GM23338 (cell line): Measurements from ENCODE around the gene MYO1E. TPM values are rescaled to one million over a fixed set of nuclear protein-coding genes. Genes with fewer than 3 reads are reported as not detected.

Experiments used
- ATAC-seq: fragments of 200-7000 bp; cut with Tn5 transposase; 3 replicates; pipeline ENCODE4 v1.9.1; 2020
- DNase-seq: peaks from one replicate; pipeline ENCODE4 v3.0.0-alpha.2; 2015; ENCODE audit warnings: low spot score
- H2AFZ ChIP-seq: fragments of 200-600 bp; sonication (generic); 2 replicates; pipeline ENCODE4 v1.8.0; 2016; ENCODE audit warnings: antibody characterized with exemption, mild to moderate bottlenecking, moderate library complexity
- H3F3A ChIP-seq: fragments of 200-600 bp; sonication (generic); replicated peaks from 2 replicates; pipeline ENCODE4 v1.8.0; 2017; ENCODE audit warnings: antibody characterized with exemption, mixed run types, low read depth
- H3K27ac ChIP-seq: fragments of 200-600 bp; sonication (generic); 2 replicates; pipeline ENCODE4 v1.6.1; 2016; ENCODE audit warnings: low read depth
- H3K27me3 ChIP-seq: fragments of 200-600 bp; sonication (generic); 2 replicates; pipeline ENCODE4 v1.8.0; 2016; ENCODE audit warnings: mild to moderate bottlenecking, mixed run types, moderate library complexity; ENCODE audit not compliant: insufficient read depth
- H3K36me3 ChIP-seq: fragments of 200-600 bp; sonication (generic); 2 replicates; pipeline ENCODE4 v1.8.0; 2016; ENCODE audit warnings: mild to moderate bottlenecking; ENCODE audit not compliant: insufficient read depth
- H3K4me1 ChIP-seq: fragments of 200-600 bp; sonication (generic); 2 replicates; pipeline ENCODE4 v1.8.0; 2016; ENCODE audit warnings: mild to moderate bottlenecking, moderate library complexity; ENCODE audit not compliant: insufficient read depth
- H3K4me2 ChIP-seq: fragments of 200-600 bp; sonication (generic); 2 replicates; pipeline ENCODE4 v1.7.1; 2017; ENCODE audit warnings: mixed run types
- H3K4me3 ChIP-seq: fragments of 200-600 bp; sonication (generic); 2 replicates; pipeline ENCODE4 v1.6.1; 2016; ENCODE audit warnings: mixed run types
- H3K79me2 ChIP-seq: fragments of 200-600 bp; sonication (generic); replicated peaks from 2 replicates; pipeline ENCODE4 v1.8.0; 2017; ENCODE audit warnings: mild to moderate bottlenecking; ENCODE audit not compliant: insufficient read depth
- H3K9me2 ChIP-seq: fragments of 200-600 bp; sonication (generic); 2 replicates; pipeline ENCODE4 v1.8.0; 2017; ENCODE audit not compliant: insufficient read depth
- H4K20me1 ChIP-seq: fragments of 200-600 bp; sonication (generic); replicated peaks from 2 replicates; pipeline ENCODE4 v1.8.0; 2017; ENCODE audit warnings: mild to moderate bottlenecking; ENCODE audit not compliant: insufficient read depth
- H3K27ac Mint-ChIP-seq: 2 replicates; pipeline ENCODE4 v1.8.0; 2020; ENCODE audit warnings: inconsistent platforms, mild to moderate bottlenecking, moderate library complexity, mixed read lengths
- H3K27me3 Mint-ChIP-seq: 3 replicates; pipeline ENCODE4 v1.8.0; 2022; ENCODE audit warnings: low read depth, mild to moderate bottlenecking, moderate library complexity, mixed read lengths, inconsistent platforms; ENCODE audit not compliant: insufficient read depth, poor library complexity
- H3K36me3 Mint-ChIP-seq: 3 replicates; pipeline ENCODE4 v1.8.0; 2021; ENCODE audit warnings: low read depth, mild to moderate bottlenecking, inconsistent platforms, moderate library complexity, mixed read lengths
- H3K4me1 Mint-ChIP-seq: 3 replicates; pipeline ENCODE4 v1.8.0; 2020; ENCODE audit warnings: mild to moderate bottlenecking, inconsistent platforms, mixed read lengths
- H3K4me3 Mint-ChIP-seq: 3 replicates; pipeline ENCODE4 v1.8.0; 2021; ENCODE audit warnings: moderate library complexity, mild to moderate bottlenecking, inconsistent platforms, mixed read lengths
- H3K9me3 Mint-ChIP-seq: 3 replicates; pipeline ENCODE4 v1.8.0; 2020; ENCODE audit warnings: moderate library complexity, mild to moderate bottlenecking, inconsistent platforms, mixed read lengths
- CREB1 ChIP-seq: fragments of 250-450 bp; sonication (Bioruptor Pico); IDR thresholded peaks from 2 replicates; pipeline ENCODE4 v1.5.0; 2020; ENCODE audit warnings: low read depth, mild to moderate bottlenecking, moderate library complexity
- CTCF ChIP-seq, 2 experiments: fragments of 200-600 bp in 1 of 2; sonication (generic) in 1 of 2; conservative IDR thresholded peaks; 2 replicates each; pipeline versions ENCODE4 v1.5.1 to v1.6.1; 2016 to 2017; ENCODE audit warnings: antibody characterized with exemption in 2 of 2, low read depth in 2 of 2, mild to moderate bottlenecking in 2 of 2, moderate library complexity in 1 of 2
- EZH2phosphoT487 ChIP-seq: fragments of 200-600 bp; sonication (generic); IDR thresholded peaks from one replicate; pipeline ENCODE4 v1.8.1; 2018; ENCODE audit warnings: antibody characterized with exemption; ENCODE audit not compliant: unreplicated experiment
- JUNB ChIP-seq: IDR thresholded peaks from one replicate; pipeline ENCODE4 v1.6.1; 2016; ENCODE audit warnings: antibody characterized with exemption; ENCODE audit not compliant: unreplicated experiment
- NANOG ChIP-seq: IDR thresholded peaks from 2 replicates; pipeline ENCODE4 v1.6.1; 2016; ENCODE audit warnings: antibody characterized with exemption, borderline replicate concordance
- POLR2AphosphoS5 ChIP-seq: IDR thresholded peaks from 2 replicates; pipeline ENCODE4 v1.6.1; 2016; ENCODE audit warnings: antibody characterized with exemption, low read depth
- REST ChIP-seq: IDR thresholded peaks from one replicate; pipeline ENCODE4 v1.6.1; 2018; ENCODE audit warnings: antibody characterized with exemption; ENCODE audit not compliant: unreplicated experiment
- STAT1 ChIP-seq: IDR thresholded peaks from one replicate; pipeline ENCODE4 v1.6.1; 2016; ENCODE audit warnings: antibody characterized with exemption; ENCODE audit not compliant: unreplicated experiment
- ZNF114 ChIP-seq: fragments of 250-450 bp; sonication (Bioruptor Pico); IDR thresholded peaks from 2 replicates; pipeline ENCODE4 v1.5.0; 2020; ENCODE audit warnings: mild to moderate bottlenecking, moderate library complexity
- ZNF331 ChIP-seq: fragments of 250-450 bp; sonication (Bioruptor Pico); IDR thresholded peaks from 2 replicates; pipeline ENCODE4 v1.5.0; 2020; ENCODE audit warnings: low read depth, mild to moderate bottlenecking, moderate library complexity
- polyA plus RNA-seq: library from polyadenylated mRNA; unstranded; fragments of >200 nt; fragmentation: Nextera tagmentation; extraction: Ambion mirVana; gene quantifications from 2 replicates; pipeline ENCODE4 v1.2.1, GENCODE V29; 2016
- total RNA-seq: library from RNA; depleted of rRNA; stranded (reverse); fragments of >200 nt; shearing (Covaris generic); gene quantifications from 2 replicates; pipeline ENCODE4 v1.2.3, GENCODE V29; 2014
- TF ChIP-seq, protein P1 (sequence below): IDR thresholded peaks from 2 replicates; pipeline ENCODE4 v1.6.1; 2016; ENCODE audit warnings: antibody characterized with exemption

MYO1E gene
- total and polyA plus RNA-seq, 2 experiments from 2014 or later, result 68.3 to 131 TPM

GRCh38 chr15:59174151-59174834, 198.4 kb downstream of the MYO1E start:
- ATAC-seq (no peak), DNase-seq (no peak)
- Histone ChIP-seq H3F3A (no peaks in the 10 kb centered on the region), H3K79me2 (no peaks in the 10 kb centered on the region), H3K4me1 (no peaks in the 10 kb centered on the region), H3K27me3 (no peaks in the 10 kb centered on the region), H3K27ac (no peak overlapping the region), H3K4me2 (no peak overlapping the region), H3K36me3 (peaks cover 7% of the 10 kb centered on the region; the same call in 1 of the 2 replicates), H2AFZ (no peak overlapping the region), H3K4me3 (no peak overlapping the region), H3K9me2 (no peaks in the 10 kb centered on the region), H4K20me1 (no peaks in the 10 kb centered on the region)
- Mint-ChIP-seq H3K27me3 (no peaks in the 10 kb centered on the region), H3K4me1 (peaks cover 15% of the 10 kb centered on the region), H3K36me3 (peaks cover 27% of the 10 kb centered on the region), H3K27ac (no peak overlapping the region), H3K9me3 (no peaks in the 10 kb centered on the region), H3K4me3 (no peak overlapping the region)
- TF ChIP-seq, protein P1, sequence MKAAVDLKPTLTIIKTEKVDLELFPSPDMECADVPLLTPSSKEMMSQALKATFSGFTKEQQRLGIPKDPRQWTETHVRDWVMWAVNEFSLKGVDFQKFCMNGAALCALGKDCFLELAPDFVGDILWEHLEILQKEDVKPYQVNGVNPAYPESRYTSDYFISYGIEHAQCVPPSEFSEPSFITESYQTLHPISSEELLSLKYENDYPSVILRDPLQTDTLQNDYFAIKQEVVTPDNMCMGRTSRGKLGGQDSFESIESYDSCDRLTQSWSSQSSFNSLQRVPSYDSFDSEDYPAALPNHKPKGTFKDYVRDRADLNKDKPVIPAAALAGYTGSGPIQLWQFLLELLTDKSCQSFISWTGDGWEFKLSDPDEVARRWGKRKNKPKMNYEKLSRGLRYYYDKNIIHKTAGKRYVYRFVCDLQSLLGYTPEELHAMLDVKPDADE, result no peak
- no peak for TF ChIP-seq ZNF114 (CRISPR knock-in tag)
- no peak for TF ChIP-seq CTCF (conservative IDR thresholded peaks at IDR 0.05; ENCODE audit: low read depth in 2 of 2)
- no peak for TF ChIP-seq POLR2AphosphoS5
- TF ChIP-seq ZNF331, result no peak
- no peak for TF ChIP-seq NANOG
- TF ChIP-seq CREB1 (CRISPR knock-in tag), result no peak
- no peak for TF ChIP-seq JUNB
- no peak for TF ChIP-seq EZH2phosphoT487
- TF ChIP-seq REST, result no peak
- TF ChIP-seq STAT1, result no peak
